Hepatocyte (in vitro differentiated cells): Measurements from ENCODE around the gene RPAP3. TPM values are rescaled to one million over a fixed set of nuclear protein-coding genes. Genes with fewer than 3 reads are reported as not detected.

Source experiments
- DNase-seq: peaks from one replicate; pipeline ENCODE4 v3.0.0-alpha.2; 2016; ENCODE audit warnings: low spot score
- H2AFZ ChIP-seq: fragments of 200-600 bp; sonication (generic); 2 replicates; pipeline ENCODE4 v1.6.0; 2016; ENCODE audit warnings: antibody characterized with exemption, mild to moderate bottlenecking
- H3K27ac ChIP-seq: fragments of 200-600 bp; sonication (generic); 2 replicates; pipeline ENCODE4 v1.5.1; 2016; ENCODE audit warnings: mild to moderate bottlenecking
- H3K27me3 ChIP-seq: fragments of 200-600 bp; sonication (generic); 2 replicates; pipeline ENCODE4 v1.6.1; 2016
- H3K36me3 ChIP-seq: fragments of 200-600 bp; sonication (generic); replicated peaks from 2 replicates; pipeline ENCODE4 v1.5.1; 2016; ENCODE audit warnings: low read depth; ENCODE audit not compliant: insufficient read depth
- H3K4me1 ChIP-seq: fragments of 200-600 bp; sonication (generic); 2 replicates; pipeline ENCODE4 v1.5.1; 2016; ENCODE audit warnings: mild to moderate bottlenecking, moderate library complexity; ENCODE audit not compliant: insufficient read depth
- H3K4me2 ChIP-seq: fragments of 200-600 bp; sonication (generic); 2 replicates; pipeline ENCODE4 v1.6.0; 2016
- H3K4me3 ChIP-seq: fragments of 200-600 bp; sonication (generic); 2 replicates; pipeline ENCODE4 v1.5.1; 2016; ENCODE audit warnings: mild to moderate bottlenecking
- H3K79me2 ChIP-seq: fragments of 200-600 bp; sonication (generic); 2 replicates; pipeline ENCODE4 v1.6.0; 2017; ENCODE audit warnings: mild to moderate bottlenecking
- H3K9me2 ChIP-seq: fragments of 200-600 bp; sonication (generic); replicated peaks from 2 replicates; pipeline ENCODE4 v1.6.0; 2017; ENCODE audit warnings: mild to moderate bottlenecking; ENCODE audit not compliant: insufficient read depth
- H3K9me3 ChIP-seq: fragments of 200-600 bp; sonication (generic); 2 replicates; pipeline ENCODE4 v1.5.1; 2016; ENCODE audit warnings: low read depth, mild to moderate bottlenecking
- H4K20me1 ChIP-seq: fragments of 200-600 bp; sonication (generic); 2 replicates; pipeline ENCODE4 v1.6.0; 2016; ENCODE audit warnings: mild to moderate bottlenecking; ENCODE audit not compliant: insufficient read depth, poor library complexity, severe bottlenecking
- CTCF ChIP-seq: fragments of 200-600 bp; sonication (generic); IDR thresholded peaks from 2 replicates; pipeline ENCODE4 v1.5.1; 2016; ENCODE audit warnings: antibody characterized with exemption, mild to moderate bottlenecking; ENCODE audit not compliant: poor library complexity
- EZH2 ChIP-seq: fragments of 200-600 bp; sonication (generic); IDR thresholded peaks from 2 replicates; pipeline ENCODE4 v1.6.1; 2016; ENCODE audit warnings: antibody characterized with exemption, mild to moderate bottlenecking, borderline replicate concordance
- EZH2phosphoT487 ChIP-seq: fragments of 200-600 bp; sonication (generic); IDR thresholded peaks from one replicate; pipeline ENCODE4 v1.6.1; 2018; ENCODE audit warnings: antibody characterized with exemption, mild to moderate bottlenecking, low read depth, moderate library complexity; ENCODE audit not compliant: unreplicated experiment, severe bottlenecking
- WGBS: methylation state at CpG from one replicate; pipeline ENCODE4 v1.1.6; 2016; ENCODE audit warnings: low lambda C conversion rate; ENCODE audit errors: missing lambda C conversion rate; 5-methylcytosine and 5-hydroxymethylcytosine counted together
- polyA plus RNA-seq: library from polyadenylated mRNA; unstranded; fragments of >200 nt; fragmentation: Nextera tagmentation; extraction: Ambion mirVana; gene quantifications from 2 replicates; pipeline ENCODE4 v1.2.1, GENCODE V29; 2016
- total RNA-seq: library from RNA; depleted of rRNA; stranded (reverse); fragments of >200 nt; gene quantifications from 2 replicates; pipeline ENCODE4 v1.2.3, GENCODE V29; 2014

Gene RPAP3
- total and polyA plus RNA-seq, 2 experiments from 2014 or later: 21.7 to 23.4 TPM

DNA sequence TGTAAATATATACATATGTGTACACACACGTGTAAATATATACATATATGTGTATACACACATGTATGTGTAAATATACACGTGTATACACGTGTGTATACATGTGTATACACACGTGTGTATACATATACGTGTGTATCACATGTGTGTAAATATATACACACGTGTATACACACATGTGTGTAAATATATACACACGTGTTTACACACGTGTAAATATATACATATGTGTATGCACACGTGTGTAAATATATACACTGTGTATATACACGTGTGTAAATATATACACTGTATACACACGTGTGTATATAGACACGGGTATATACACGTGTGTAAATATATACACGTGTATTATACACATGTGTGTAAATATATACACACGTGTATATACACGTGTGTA, 71.7 kb downstream of the RPAP3 start:
- WGBS: 76% methylated on average over 15 of the region's 16 CpGs
- DNase-seq: no peak
- Histone ChIP-seq H4K20me1 (no peaks in the 10 kb centered on the region), H3K27me3 (no peaks in the 10 kb centered on the region), H3K36me3 (no peaks in the 10 kb centered on the region), H3K4me3 (no peak overlapping the region), H3K4me2 (no peak overlapping the region), H3K4me1 (no peaks in the 10 kb centered on the region), H3K9me3 (peaks cover 7% of the 10 kb centered on the region), H3K27ac (no peak overlapping the region), H3K9me2 (no peaks in the 10 kb centered on the region), H2AFZ (no peak overlapping the region), H3K79me2 (no peaks in the 10 kb centered on the region)
- TF ChIP-seq EZH2phosphoT487 (no peak), EZH2 (no peak), CTCF (no peak)

DNA sequence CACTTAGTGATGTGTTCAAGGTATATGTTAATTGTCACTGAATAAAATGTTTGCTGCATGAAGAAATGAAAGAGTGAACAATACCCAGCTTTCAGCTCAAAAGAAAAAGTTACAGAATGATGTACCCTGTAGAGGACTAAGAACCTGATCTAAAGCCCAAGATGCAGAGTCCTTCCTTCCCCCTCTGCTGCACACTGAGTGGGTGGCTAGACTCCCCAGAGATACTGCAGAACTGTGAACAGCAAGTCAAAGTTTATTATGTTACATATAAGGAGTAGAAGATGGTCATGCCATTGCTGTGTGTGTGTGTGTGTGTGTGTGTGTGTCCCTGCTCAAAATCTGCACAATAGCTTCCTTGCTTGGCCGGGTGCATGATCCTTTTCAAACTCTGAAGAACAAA, 83.9 kb downstream of the RPAP3 start:
- Histone ChIP-seq H3K9me3 (no peaks in the 10 kb centered on the region), H3K79me2 (no peaks in the 10 kb centered on the region), H3K4me1 (no peaks in the 10 kb centered on the region), H3K36me3 (no peaks in the 10 kb centered on the region), H3K4me2 (no peak overlapping the region), H3K9me2 (no peaks in the 10 kb centered on the region), H2AFZ (no peak overlapping the region), H4K20me1 (no peaks in the 10 kb centered on the region), H3K27me3 (no peaks in the 10 kb centered on the region), H3K27ac (no peak overlapping the region), H3K4me3 (no peak overlapping the region)
- no peak for DNase-seq
- TF ChIP-seq CTCF: no peak
- no peak for TF ChIP-seq EZH2
- no peak for TF ChIP-seq EZH2phosphoT487
- 88% methylated on average over 1 of the region's 1 CpG for WGBS

DNA sequence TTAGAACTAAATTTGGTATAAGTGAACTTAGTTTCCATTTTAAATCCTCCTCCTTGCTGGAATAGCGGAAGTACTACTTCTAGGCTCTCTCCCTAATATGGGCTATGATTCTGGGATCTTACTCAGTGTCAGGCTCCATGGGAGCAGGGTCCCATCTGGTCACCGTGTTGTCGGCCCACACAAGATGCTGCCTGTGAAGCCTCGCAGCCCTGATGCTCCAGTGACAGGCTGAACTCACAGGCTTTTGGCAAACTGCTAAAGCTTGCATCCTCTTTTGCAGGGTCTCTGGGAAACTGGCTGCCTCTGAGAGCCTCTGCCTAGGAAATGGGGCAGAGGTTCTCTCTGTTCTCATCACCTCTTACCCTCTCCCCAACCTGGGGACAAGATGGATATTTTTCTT, 88.4 kb downstream of the RPAP3 start:
- no peaks in the 10 kb centered on the region for H3K4me1 ChIP-seq
- DNase-seq: no peak
- TF ChIP-seq EZH2phosphoT487: no peak
- no peak for TF ChIP-seq EZH2
- TF ChIP-seq CTCF: no peak
- no peaks in the 10 kb centered on the region for H4K20me1 ChIP-seq
- H3K9me2 ChIP-seq: no peaks in the 10 kb centered on the region
- 86% methylated on average over 4 of the region's 4 CpGs for WGBS
- H3K9me3 ChIP-seq: peaks cover 6% of the 10 kb centered on the region
- no peak overlapping the region for H3K4me3 ChIP-seq
- no peaks in the 10 kb centered on the region for H3K27me3 ChIP-seq
- no peaks in the 10 kb centered on the region for H3K79me2 ChIP-seq
- H2AFZ ChIP-seq: no peak overlapping the region
- H3K27ac ChIP-seq: no peak overlapping the region
- no peak overlapping the region for H3K4me2 ChIP-seq
- H3K36me3 ChIP-seq: no peaks in the 10 kb centered on the region

DNA sequence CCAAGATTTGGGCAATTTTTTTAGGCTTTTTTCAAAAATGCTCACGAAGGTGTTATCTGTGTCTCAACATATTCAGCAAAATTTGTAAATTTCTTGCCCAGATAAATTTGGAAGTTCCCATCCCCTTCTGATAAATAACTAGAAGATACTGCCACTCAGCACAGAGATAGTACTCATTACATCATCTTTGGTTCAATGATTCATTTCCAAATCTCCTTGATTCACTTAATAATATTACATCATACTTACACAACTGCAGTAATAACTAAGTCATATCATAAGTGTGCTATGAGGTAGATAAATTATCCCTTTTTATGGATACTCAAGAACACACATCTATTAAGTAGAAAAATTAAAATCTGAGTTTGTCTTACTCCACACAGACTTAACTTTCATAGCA, 89.4 kb downstream of the RPAP3 start:
- no peak for TF ChIP-seq EZH2
- no peak for TF ChIP-seq EZH2phosphoT487
- Histone ChIP-seq H3K79me2 (no peaks in the 10 kb centered on the region), H3K4me3 (no peak overlapping the region), H3K9me2 (no peaks in the 10 kb centered on the region), H3K36me3 (no peaks in the 10 kb centered on the region), H4K20me1 (no peaks in the 10 kb centered on the region), H3K4me2 (no peak overlapping the region), H3K4me1 (no peaks in the 10 kb centered on the region), H3K27ac (no peak overlapping the region), H3K27me3 (no peaks in the 10 kb centered on the region), H3K9me3 (peaks cover 9% of the 10 kb centered on the region), H2AFZ (no peak overlapping the region)
- WGBS: 93% methylated on average over 1 of the region's 1 CpG
- no peak for DNase-seq
